NCI-H524 (cell line): ENCODE data around the gene SLC6A18.

Source experiments
- DNase-seq, 2 experiments: peaks; one replicate each; lab custom pipeline; 2025; lab: John Stamatoyannopoulos, UW

SLC6A18 gene, protein sequence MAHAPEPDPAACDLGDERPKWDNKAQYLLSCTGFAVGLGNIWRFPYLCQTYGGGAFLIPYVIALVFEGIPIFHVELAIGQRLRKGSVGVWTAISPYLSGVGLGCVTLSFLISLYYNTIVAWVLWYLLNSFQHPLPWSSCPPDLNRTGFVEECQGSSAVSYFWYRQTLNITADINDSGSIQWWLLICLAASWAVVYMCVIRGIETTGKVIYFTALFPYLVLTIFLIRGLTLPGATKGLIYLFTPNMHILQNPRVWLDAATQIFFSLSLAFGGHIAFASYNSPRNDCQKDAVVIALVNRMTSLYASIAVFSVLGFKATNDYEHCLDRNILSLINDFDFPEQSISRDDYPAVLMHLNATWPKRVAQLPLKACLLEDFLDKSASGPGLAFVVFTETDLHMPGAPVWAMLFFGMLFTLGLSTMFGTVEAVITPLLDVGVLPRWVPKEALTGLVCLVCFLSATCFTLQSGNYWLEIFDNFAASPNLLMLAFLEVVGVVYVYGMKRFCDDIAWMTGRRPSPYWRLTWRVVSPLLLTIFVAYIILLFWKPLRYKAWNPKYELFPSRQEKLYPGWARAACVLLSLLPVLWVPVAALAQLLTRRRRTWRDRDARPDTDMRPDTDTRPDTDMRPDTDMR

DNA sequence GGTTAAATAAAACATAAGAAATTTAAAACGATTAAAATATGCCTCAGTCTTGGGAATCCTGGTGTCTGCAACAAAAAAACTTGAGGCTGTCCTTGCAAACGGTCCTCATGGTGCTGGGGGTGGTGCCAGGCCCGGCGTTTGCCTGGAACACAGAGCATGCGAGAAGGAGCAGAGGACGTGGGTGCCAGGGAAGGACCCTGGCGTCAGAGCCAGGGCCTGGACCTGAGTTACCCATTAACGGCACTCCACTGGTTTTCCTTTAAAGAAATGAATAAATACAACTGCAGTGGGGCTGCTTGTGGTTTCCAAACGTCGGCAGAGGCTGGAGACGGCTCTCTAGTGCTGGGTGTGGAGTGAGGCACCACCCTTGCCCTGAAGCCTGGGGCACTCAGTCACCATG lies at the start of gene SLC6A18:
Gene SLC6A18 (plus strand): TSS at position 301 of the 400 bp plus-strand sequence. CDS start 97 bp downstream, at position 398.
- no peak for DNase-seq

DNA sequence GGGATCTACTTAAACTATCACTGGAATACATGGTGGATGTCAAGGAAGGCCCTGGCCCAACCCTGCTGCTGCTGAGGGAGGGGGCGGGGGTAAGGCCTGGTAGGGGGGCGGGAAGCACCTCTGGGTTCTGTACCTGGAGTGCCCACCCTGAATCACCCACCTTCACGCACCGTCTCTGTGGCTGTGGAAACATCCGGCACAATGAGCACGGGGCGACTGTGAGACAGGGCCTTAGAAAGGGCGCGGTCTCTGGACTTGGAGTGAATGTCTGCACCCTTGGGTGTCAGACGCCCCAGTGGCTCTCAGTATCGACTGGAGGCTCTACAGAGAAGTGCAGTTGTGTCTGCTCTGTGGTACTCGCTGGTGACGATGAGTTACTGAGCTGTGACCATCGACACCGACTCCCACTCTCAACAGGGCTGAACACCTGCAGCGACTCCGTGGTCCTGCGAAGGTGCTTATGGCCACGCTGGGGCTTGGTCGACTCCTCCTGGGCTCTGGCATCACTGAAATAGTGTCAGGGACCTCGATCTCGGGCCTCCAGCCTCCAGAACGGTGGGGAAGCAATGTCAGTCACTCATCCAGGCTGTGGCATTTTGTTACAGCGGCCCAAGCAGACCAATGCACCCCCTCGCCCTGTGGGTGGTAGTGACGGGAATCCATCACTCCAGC lies 49.2 kb upstream of the SLC6A18 start:
- no peak for DNase-seq

DNA sequence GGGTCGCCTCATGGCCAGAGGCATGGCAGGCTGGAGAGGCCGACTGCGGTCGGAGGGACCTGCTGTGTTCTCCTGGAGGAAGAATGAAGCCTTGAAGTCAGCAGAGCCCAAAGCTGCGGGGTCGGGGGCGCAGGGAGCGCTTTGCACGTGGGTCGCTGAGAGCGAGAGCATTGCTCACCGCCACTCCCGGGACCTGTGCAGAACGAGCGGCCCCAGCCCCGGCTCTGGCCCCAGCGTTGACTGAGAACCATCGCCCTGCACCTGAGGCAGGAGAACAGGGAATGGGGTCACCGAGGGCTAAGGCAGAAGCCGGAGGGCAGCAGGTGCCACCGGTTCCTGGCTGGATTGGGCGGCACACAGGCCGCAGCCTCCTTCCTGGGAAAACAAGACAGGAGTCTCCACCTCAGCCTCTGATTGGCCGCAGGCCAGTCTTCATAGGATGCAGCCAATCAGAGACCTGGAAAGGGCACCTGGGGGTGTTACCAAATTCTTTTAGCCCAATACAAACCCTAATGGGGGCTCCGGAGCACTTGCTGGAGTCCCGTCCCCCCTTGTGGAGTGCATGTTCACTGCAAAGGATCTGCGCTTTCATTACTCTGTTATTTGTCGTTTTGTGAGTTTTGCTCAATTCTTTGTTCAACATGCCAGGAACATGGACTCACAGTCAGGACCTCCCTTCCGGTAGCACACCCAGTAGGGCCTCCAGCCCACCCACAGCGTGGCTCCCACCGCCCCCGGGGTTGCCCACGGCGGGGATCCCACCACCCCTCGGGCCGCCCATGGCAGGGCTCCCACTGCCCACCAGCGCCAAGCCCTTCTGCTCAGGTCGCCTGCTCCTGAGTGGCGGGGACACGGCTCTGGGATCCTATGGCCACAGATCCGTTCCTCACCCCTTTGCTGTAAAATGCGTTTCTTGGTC lies 48.4 kb upstream of the SLC6A18 start:
- no peak for DNase-seq

DNA sequence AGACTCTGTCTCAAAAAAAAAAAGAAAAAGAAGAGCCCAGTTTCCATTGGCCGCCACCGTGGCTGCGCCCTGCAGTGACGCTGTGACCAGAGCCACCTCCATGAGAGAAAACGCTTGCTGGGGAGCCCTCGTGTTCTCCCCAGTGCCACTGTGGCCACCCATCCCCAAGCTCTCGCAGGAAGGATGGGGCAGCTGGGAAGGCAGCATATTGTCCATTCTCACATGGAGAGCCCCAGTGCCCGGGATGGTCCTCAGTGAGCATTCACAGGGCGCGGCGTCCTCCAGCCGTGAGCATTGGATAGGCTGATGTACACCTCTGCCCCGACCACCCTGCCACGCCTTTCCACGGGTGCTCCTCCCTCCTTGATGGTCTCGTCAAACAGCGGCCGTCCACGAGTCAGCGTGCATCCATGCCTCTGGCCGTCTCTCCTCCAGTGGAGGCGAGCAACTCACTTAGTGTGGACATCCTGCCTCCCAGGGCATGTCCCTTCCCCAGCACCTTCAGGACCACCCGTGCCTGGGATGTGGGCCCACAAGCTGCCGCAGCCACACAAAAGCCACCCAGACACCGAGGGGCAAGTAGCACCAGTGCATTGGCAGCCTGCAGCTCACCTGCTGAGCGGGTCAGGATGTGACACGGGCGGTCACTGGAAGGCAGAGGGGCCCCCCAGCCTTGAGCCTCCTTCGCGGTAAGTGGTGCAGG lies 47.2 kb upstream of the SLC6A18 start:
- DNase-seq: no peak

DNA sequence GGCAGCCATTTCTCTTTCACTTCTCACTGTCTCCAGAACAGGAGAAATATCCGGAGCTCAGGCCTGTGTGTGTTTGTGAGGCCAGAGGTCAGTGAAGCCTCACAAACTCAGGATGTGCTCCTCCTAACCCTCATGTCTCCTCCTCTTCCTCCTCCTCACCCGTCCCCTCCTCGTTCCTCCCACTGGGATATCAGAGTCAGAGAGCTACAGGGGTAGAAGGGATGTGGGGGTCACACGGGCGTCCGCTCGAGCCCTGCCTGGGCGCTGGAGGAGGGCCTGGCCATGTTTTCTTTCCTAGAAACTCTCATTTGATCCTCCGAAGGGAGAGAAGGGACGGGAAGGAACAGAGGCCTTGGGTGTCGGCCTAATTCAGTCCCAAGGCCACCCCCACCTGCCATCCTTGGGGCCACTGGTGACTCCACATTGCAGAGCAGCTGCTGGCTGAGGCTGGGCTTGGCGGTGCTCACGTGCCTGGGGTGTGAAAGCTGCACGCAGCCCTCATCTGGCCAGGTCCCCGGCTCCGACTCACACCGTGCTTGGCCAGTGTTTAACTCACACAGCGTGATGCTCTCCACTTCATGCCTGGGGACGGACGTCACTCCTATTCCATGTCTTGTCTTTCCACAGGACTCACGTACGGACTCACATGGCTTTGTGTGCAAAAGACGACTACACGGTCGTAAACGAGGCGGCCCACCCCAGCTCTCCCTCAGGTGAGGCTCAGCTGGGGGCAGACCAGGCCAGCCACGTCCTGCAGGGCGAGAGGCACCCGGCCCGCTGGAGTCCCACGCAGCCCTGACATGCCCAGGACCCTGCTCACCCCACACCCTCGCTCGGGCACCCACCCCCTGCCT lies 46.4 kb upstream of the SLC6A18 start:
- no peak for DNase-seq

DNA sequence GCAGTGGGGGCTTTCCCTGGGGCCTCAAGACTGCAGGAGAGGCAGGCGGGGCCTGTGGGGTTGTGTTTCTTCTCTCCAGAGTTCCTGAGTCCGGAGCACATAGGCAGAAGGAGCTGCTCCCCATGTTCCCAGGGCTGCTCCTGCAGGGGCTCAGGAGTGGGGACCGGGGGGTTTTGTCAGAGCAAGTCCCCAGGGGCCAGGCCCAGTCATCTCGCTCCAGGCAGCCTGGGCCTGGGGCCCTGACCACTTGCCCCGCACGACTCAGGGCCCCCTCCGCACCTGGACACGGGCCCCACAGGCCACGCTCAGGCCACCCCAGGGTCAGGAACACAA lies 45.8 kb upstream of the SLC6A18 start:
- no peak for DNase-seq

DNA sequence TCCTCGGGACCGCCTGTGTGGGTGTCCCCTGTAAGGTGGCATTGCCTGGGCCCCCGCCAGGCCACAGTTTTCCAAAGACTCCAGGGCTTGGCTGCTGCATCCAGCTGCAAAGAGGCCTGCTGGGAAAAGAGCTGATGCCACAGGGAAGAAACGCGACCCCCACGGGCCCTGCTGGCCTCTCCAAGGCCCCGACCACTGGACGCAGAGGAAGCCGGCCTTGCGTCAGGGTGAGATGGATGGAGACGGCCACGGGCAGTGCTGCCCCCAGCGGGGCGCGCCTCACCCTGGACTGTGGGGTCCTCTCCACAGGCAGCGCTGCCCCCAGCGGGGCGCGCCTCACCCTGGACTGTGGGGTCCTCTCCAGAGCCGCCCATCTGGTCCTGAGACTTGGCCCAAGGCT lies 45.1 kb upstream of the SLC6A18 start:
- DNase-seq: no peak

DNA sequence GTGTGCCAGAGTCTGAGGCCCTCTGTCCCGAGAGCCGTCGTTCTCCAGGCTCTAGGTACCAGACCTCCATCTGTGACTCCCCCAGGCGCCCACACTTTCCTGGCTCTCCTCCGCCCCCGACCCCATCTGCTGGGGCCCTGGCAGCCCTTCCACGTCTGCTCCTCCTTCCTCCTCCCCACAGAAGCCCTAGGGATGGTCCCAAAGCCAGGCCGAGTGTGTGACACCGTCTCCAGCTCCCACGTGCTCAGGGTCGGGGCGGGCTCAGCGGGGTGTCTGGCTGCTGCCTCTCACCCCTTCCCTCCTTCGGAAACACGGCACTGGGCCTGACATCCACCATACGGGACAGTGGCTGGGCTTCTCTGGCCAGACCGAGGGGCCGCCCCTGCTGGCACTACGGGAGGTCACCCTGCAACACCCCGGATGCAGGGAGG lies 44.3 kb upstream of the SLC6A18 start:
- no peak for DNase-seq

DNA sequence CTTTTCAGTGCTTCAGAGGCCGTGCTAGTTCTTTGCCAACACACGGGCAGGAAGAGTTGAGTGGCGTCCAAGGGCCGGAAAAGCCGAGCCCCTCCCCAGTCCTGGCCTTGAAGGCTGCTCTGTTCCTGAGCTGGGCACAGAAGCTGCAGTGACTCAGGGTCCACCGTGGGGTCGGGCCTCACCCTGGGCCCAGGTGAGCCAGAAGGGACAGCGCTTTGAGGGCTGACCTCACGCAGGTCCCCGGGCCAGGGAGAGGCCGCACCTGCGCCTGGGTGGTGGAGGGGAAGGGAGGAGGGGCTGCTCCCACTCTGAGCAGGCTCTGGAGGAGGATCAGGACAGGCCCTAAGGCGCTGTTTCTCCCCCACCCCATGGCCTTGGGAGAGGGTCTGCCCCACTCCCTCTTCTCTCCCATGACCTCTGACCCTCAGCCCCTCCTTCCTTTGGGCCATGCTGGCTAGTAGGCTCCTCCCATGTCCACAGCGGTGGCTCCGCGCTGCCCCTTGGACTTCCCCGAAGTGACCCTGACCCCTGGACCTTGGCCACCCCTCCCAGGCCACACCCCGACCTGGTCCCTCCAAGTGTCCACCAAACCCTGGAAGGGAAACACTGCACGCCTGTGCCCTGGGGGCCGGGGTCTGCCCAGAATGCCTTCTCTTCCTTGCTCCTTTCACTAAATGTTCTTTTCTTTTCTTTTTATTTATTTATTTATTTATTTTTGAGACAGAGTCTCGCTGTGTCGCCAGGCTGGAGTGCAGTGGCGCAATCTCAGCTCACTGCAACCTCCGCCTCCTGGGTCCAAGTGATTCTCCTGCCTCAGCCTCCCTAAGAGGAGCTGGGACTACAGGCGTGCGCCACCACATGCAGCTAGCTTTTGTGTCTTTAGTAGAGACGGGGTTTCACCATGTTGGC lies 43.5 kb upstream of the SLC6A18 start:
- no peak for DNase-seq

DNA sequence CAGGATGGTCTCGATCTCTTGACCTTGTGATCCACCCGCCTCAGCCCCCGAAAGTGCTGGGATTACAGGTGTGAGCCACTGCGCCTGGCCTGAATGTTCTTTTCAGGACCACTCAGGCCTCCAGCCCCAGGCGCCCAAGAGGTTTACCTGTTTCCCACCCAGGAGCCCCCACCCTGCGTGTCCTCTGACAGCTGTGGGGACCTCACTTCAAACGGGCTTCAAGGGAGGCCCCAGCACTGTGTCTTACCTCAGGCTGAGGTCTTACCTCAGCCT lies 42.9 kb upstream of the SLC6A18 start:
- DNase-seq: no peak

DNA sequence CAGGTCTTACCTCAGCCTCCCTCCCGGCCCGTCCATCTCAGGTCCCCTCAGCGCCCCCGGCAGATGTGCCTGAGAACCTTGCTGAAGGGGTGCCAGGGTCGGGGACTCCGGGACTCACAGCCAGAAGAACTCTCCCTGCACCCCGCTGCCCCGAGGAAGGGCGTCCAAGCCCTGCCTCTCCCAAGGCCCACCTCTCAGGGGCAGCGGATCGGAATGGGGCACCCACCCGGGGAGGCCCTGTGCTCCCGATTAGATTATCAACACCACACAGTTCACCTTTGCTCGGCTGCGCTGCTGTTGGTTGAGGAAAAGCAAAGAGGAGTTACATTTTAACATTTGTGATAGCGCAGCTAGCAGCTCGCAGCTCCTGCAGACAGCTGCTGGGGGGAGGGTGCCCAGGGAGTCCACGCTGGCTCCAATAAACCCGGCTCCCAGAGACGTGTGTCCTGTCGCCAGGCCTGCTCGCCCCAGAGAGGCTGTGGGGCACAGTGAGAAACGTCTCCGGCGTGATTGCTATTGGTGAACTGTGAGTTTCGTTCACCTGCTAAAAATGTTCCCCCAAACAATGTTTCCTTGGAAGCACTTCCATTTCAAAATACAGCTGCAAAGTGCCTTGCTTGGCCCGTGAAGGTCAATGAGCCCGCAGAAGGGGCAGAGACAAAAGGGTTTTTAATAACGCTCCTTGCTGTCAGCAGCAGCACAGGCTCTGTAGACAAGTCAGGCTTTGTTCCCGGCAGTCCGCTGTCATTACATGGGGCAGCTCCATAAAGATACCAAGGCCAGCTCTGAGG lies 42.4 kb upstream of the SLC6A18 start:
- no peak for DNase-seq

DNA sequence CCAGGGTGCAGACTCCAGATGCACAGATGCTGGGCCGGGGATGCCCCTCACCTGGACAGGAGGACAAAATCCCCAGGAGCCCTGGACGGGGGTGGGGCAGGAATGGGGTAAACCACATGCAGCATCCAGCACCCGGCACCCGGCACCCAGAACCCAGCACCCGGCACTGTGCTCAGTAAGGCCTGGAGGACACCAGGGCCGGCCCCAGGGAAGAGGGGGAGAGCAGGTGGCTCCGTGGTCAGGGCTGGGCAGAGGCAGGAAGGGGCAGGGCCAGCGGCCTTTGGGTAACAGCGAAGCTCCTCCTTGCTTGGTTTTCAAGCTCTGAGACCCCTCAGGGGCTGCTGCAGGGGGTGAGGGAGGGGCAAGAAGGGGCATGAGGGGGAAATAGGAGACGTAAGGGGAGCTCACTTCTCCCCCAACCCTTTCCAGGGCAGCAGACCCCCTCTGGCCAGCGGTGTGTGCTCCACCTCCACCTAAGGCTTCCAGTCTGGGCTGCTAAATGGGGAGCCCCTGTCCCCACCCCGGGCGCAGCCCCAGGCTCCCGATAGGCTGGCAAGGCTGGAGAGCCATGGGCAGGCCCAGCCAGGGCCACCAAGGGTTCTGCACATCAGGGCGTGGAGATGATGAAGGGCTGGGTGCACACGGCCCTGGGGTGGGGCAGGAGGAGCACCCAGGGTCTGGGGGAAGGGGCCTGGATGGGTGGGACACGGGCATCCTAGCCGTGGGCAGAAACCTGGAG lies 41.6 kb upstream of the SLC6A18 start:
- no peak for DNase-seq

DNA sequence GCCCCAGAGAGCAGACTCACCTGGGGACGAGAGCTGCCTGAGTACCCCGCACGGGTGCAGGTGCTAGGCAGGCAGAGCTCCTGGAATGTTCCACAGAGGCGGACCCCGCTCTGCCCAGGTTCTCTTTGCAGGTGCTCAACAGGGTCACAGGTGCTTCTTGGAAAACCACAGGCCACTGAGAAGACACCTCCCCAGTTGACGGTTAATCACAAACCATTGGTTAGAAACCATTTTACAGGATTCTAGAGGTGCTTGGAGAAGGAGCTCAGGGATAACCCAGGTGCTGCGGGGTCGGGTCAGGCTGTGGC lies 41.1 kb upstream of the SLC6A18 start:
- DNase-seq: no peak

DNA sequence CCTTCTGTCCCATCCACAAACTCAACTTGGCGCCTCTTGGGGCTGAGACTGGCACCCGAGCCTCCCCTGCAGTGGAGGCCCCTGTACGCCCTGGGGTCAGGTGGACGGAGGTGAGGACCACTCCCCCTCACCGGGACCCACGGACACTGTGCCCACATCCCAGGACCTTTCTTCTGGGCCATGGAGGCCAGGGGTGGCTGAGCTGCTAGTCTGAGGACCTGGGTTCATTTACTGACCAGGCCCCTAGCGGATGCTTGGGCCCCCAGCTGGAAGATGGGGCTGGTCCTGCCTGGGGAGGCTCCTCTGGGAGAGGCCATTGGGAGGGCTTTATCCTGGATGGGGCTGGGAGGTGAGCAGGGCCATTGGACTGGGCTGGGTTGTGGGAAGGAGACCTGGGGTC lies 40.7 kb upstream of the SLC6A18 start:
- no peak for DNase-seq

DNA sequence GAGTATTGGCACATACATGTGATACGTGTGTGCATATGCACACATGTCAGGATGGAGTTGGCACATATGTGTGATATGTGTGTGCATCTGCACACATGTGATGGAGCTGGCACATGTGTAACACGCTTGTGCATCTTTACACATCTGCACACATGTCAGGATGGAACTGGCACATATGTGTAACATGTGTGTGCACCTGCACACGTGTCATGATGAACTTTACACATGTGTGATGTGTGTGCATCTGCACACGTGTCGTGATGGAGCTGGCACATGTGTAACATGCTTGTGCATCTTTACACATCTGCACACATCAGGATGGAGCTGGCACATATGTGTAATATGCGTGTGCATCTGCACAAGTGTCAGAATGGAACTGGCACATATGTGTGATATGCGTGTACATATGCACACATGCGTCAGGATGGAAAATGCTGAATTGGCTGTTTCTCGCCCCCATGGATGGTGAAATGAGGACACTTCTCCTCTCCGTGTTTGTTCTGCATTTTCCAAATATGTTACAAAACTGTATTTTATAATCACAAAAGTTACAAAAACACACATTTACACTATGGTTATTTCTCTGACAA lies 40.0 kb upstream of the SLC6A18 start:
- no peak for DNase-seq

DNA sequence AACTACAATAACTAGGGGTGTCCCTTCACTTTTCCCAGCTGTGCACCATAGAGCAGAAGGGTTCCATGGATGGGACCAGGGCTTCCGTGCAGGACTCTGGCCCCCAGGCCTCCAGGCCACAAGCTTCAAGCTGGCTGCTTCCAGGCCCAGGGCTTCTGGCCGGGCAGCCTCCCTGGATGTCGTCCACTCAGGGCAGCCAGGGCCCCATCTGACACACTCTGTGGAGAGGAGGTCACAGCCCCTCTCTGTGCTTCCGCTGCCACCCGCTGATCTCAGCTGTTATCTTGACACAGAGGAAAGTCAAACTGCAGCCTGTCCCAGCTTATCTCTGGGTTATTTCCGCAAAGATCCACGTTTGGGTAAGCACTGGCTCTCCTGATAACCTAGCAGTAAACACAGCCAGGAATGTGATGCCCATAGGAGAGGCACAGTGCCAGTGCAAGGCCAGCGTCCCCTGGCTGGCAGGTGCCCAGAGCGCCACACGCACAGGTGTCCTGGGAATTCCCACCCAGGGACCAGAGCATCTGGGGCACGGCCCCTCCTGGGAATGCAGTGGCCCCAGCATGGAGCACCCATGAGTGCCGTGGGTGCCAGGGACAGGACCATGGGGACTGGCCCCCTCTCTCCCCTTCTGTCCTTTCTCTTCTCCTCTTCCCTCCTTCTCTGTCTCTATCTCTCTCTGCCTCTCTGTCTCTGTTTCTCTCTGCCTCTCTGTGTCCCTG lies 39.4 kb upstream of the SLC6A18 start:
- DNase-seq: no peak
